Fibroblast of mammary gland (primary cell): ENCODE data around the gene SMAD9.

ENCODE experiments used
- DNase-seq: peaks from one replicate; pipeline ENCODE4 v3.0.0-alpha.2; 2010; ENCODE audit warnings: low read depth
- H3K4me3 ChIP-seq: 2 replicates; pipeline ENCODE4 v1.5.1; 2011; ENCODE audit warnings: low read depth, mild to moderate bottlenecking, low read length, moderate library complexity; ENCODE audit not compliant: control insufficient read depth
- CTCF ChIP-seq: conservative IDR thresholded peaks from 2 replicates; pipeline ENCODE4 v1.5.1; 2011; ENCODE audit warnings: low read depth, low read length, inconsistent platforms; ENCODE audit not compliant: control insufficient read depth, insufficient read depth

SMAD9 gene

GRCh38 chr13:36919833-36920615 is at the start of gene SMAD9:
Gene SMAD9 (minus strand): TSS chr13:36920238. CDS start chr13:36879689, 40,549 bp downstream.
- no peak for TF ChIP-seq CTCF
- H3K4me3 ChIP-seq: peak within 1 kb of the TSS; percentile 70
- peak; percentile 63 for DNase-seq

- peak; percentile 3 for DNase-seq
- no peak for TF ChIP-seq CTCF
Measured at GRCh38 chr13:36966404-36966803, 46.4 kb upstream of the SMAD9 start.

GRCh38 chr13:36965767-36966166 is 45.7 kb upstream of the SMAD9 start:
- no peak for TF ChIP-seq CTCF
- peak; percentile 83 for DNase-seq
- H3K4me3 ChIP-seq: no peak overlapping the region

More at GRCh38 chr13:36966404-36966803, 46.4 kb upstream of the SMAD9 start:
- no peak overlapping the region for H3K4me3 ChIP-seq

GRCh38 chr13:36959456-36960116 is 39.5 kb upstream of the SMAD9 start:
- no peak for TF ChIP-seq CTCF
- no peak for DNase-seq
- H3K4me3 ChIP-seq: no peak overlapping the region

GRCh38 chr13:36954542-36954941 is 34.5 kb upstream of the SMAD9 start:
- H3K4me3 ChIP-seq: no peak overlapping the region
- DNase-seq: no peak
- TF ChIP-seq CTCF: no peak

- TF ChIP-seq CTCF: no peak
- H3K4me3 ChIP-seq: no peak overlapping the region
- DNase-seq: no peak
Measured at GRCh38 chr13:36950920-36951319, 30.9 kb upstream of the SMAD9 start.
